IPS-20b (cell line): ENCODE data around the gene KCNJ13.

Experiments
- H3K27ac ChIP-seq: one replicate; pipeline ENCODE4 v1.5.1; 2013; ENCODE audit warnings: low read length
- H3K27me3 ChIP-seq: 2 replicates; pipeline ENCODE4 v1.6.1; 2013; ENCODE audit warnings: mild to moderate bottlenecking, low read length, inconsistent platforms; ENCODE audit not compliant: insufficient read depth
- H3K36me3 ChIP-seq: 2 replicates; pipeline ENCODE4 v1.6.1; 2013; ENCODE audit warnings: low read depth, mild to moderate bottlenecking, inconsistent platforms, low read length, moderate library complexity; ENCODE audit not compliant: insufficient read depth
- H3K4me1 ChIP-seq: 2 replicates; pipeline ENCODE4 v1.6.1; 2013; ENCODE audit warnings: mild to moderate bottlenecking, control low read depth, inconsistent platforms, low read length, moderate library complexity; ENCODE audit not compliant: insufficient read depth
- H3K4me3 ChIP-seq: 2 replicates; pipeline ENCODE4 v1.5.1; 2013; ENCODE audit warnings: mild to moderate bottlenecking, low read length, inconsistent platforms
- H3K9ac ChIP-seq: 2 replicates; pipeline ENCODE4 v1.6.1; 2013; ENCODE audit warnings: low read depth, mild to moderate bottlenecking, inconsistent platforms, low read length, moderate library complexity
- H3K9me3 ChIP-seq: 2 replicates; pipeline ENCODE4 v1.6.1; 2013; ENCODE audit warnings: mild to moderate bottlenecking, low read depth, low read length, inconsistent platforms; ENCODE audit not compliant: insufficient read depth

Gene KCNJ13

GRCh38 chr2:232776435-232776834 is at the start of gene KCNJ13:
KCNJ13 (minus strand) TSS chr2:232776565; CDS start chr2:232771362, 5,203 bp downstream.
- no peaks in the 10 kb centered on the region for H3K27me3 ChIP-seq
- H3K4me1 ChIP-seq, result no peaks in the 10 kb centered on the region
- no peak within 1 kb of the TSS for H3K9ac ChIP-seq
- no peak within 1 kb of the TSS for H3K27ac ChIP-seq
- H3K9me3 ChIP-seq, result no peaks in the 10 kb centered on the region
- H3K4me3 ChIP-seq, result no peak within 1 kb of the TSS
- H3K36me3 ChIP-seq, result peaks cover 26% of the 10 kb centered on the region; the same call in 1 of the 2 replicates

GRCh38 chr2:232817756-232818155 is 41.4 kb upstream of the KCNJ13 start:
- peaks cover 90% of the 10 kb centered on the region for H3K36me3 ChIP-seq
- H3K27me3 ChIP-seq, result no peaks in the 10 kb centered on the region
- H3K4me3 ChIP-seq, result no peak overlapping the region

GRCh38 chr2:232816657-232817056 is 40.3 kb upstream of the KCNJ13 start:
- Histone ChIP-seq H3K27ac (no peak overlapping the region), H3K9ac (no peak overlapping the region), H3K4me3 (no peak overlapping the region), H3K9me3 (no peaks in the 10 kb centered on the region), H3K27me3 (no peaks in the 10 kb centered on the region), H3K36me3 (peaks cover 94% of the 10 kb centered on the region), H3K4me1 (no peaks in the 10 kb centered on the region)

More at GRCh38 chr2:232817756-232818155, 41.4 kb upstream of the KCNJ13 start:
- Histone ChIP-seq H3K4me1 (no peaks in the 10 kb centered on the region), H3K9me3 (no peaks in the 10 kb centered on the region), H3K9ac (no peak overlapping the region), H3K27ac (no peak overlapping the region)

GRCh38 chr2:232815569-232815968 is 39.2 kb upstream of the KCNJ13 start:
- no peak overlapping the region for H3K9ac ChIP-seq
- H3K27me3 ChIP-seq, result no peaks in the 10 kb centered on the region
- no peaks in the 10 kb centered on the region for H3K4me1 ChIP-seq
- no peak overlapping the region for H3K27ac ChIP-seq
- H3K4me3 ChIP-seq, result no peak overlapping the region
- H3K9me3 ChIP-seq, result no peaks in the 10 kb centered on the region
- H3K36me3 ChIP-seq, result peaks cover 96% of the 10 kb centered on the region

- H3K27me3 ChIP-seq, result no peaks in the 10 kb centered on the region
These were observed 34.1 kb upstream of the KCNJ13 start for GRCh38 chr2:232810444-232810843.

GRCh38 chr2:232809349-232810124 is 33.2 kb upstream of the KCNJ13 start:
- Histone ChIP-seq H3K27ac (no peak overlapping the region), H3K27me3 (no peaks in the 10 kb centered on the region), H3K4me1 (no peaks in the 10 kb centered on the region), H3K36me3 (peaks cover 76% of the 10 kb centered on the region), H3K9ac (no peak overlapping the region), H3K9me3 (no peaks in the 10 kb centered on the region), H3K4me3 (no peak overlapping the region)

More at GRCh38 chr2:232810444-232810843, 34.1 kb upstream of the KCNJ13 start:
- no peak overlapping the region for H3K9ac ChIP-seq
- no peak overlapping the region for H3K27ac ChIP-seq
- H3K36me3 ChIP-seq, result peaks cover 85% of the 10 kb centered on the region
- no peaks in the 10 kb centered on the region for H3K9me3 ChIP-seq
- H3K4me1 ChIP-seq, result no peaks in the 10 kb centered on the region
- no peak overlapping the region for H3K4me3 ChIP-seq

GRCh38 chr2:232802091-232802490 is 25.7 kb upstream of the KCNJ13 start:
- Histone ChIP-seq H3K4me1 (peaks cover 3% of the 10 kb centered on the region; the same call in 1 of the 2 replicates), H3K9ac (no peak overlapping the region), H3K36me3 (peaks cover 41% of the 10 kb centered on the region), H3K4me3 (no peak overlapping the region), H3K27me3 (no peaks in the 10 kb centered on the region), H3K27ac (no peak overlapping the region), H3K9me3 (no peaks in the 10 kb centered on the region)

- H3K9ac ChIP-seq, result no peak overlapping the region
- H3K27me3 ChIP-seq, result no peaks in the 10 kb centered on the region
- peaks cover 3% of the 10 kb centered on the region; the same call in 1 of the 2 replicates for H3K4me1 ChIP-seq
- H3K36me3 ChIP-seq, result peaks cover 52% of the 10 kb centered on the region
- no peak overlapping the region for H3K4me3 ChIP-seq
- H3K9me3 ChIP-seq, result no peaks in the 10 kb centered on the region
- H3K27ac ChIP-seq, result no peak overlapping the region
These were observed 23.8 kb upstream of the KCNJ13 start for GRCh38 chr2:232800166-232800565.

- Histone ChIP-seq H3K36me3 (peaks cover 72% of the 10 kb centered on the region), H3K4me1 (peaks cover 3% of the 10 kb centered on the region; the same call in 1 of the 2 replicates), H3K4me3 (no peak overlapping the region), H3K27ac (no peak overlapping the region), H3K9ac (no peak overlapping the region), H3K9me3 (no peaks in the 10 kb centered on the region), H3K27me3 (no peaks in the 10 kb centered on the region)
These were observed 21.8 kb upstream of the KCNJ13 start for GRCh38 chr2:232798187-232798586.

- Histone ChIP-seq H3K4me1 (peaks cover 3% of the 10 kb centered on the region; the same call in 1 of the 2 replicates), H3K27ac (no peak overlapping the region), H3K4me3 (no peak overlapping the region), H3K27me3 (no peaks in the 10 kb centered on the region), H3K36me3 (peaks cover 80% of the 10 kb centered on the region), H3K9me3 (no peaks in the 10 kb centered on the region), H3K9ac (no peak overlapping the region)
These were observed 19.6 kb upstream of the KCNJ13 start for GRCh38 chr2:232795920-232796319.

- Histone ChIP-seq H3K36me3 (peaks cover 87% of the 10 kb centered on the region), H3K4me1 (peaks cover 3% of the 10 kb centered on the region; the same call in 1 of the 2 replicates), H3K27me3 (no peaks in the 10 kb centered on the region), H3K9me3 (no peaks in the 10 kb centered on the region), H3K9ac (no peak overlapping the region), H3K27ac (no peak overlapping the region), H3K4me3 (no peak overlapping the region)
These were observed 18.6 kb upstream of the KCNJ13 start for GRCh38 chr2:232794981-232795380.

GRCh38 chr2:232793271-232793670 is 16.9 kb upstream of the KCNJ13 start:
- H3K9me3 ChIP-seq, result no peaks in the 10 kb centered on the region
- no peaks in the 10 kb centered on the region for H3K27me3 ChIP-seq
- H3K4me1 ChIP-seq, result no peaks in the 10 kb centered on the region
- no peak overlapping the region for H3K27ac ChIP-seq
- no peak overlapping the region for H3K4me3 ChIP-seq
- H3K9ac ChIP-seq, result no peak overlapping the region
- peaks cover 99% of the 10 kb centered on the region for H3K36me3 ChIP-seq
